Neural progenitor cell (in vitro differentiated cells): ENCODE results near the gene ATP6V0A4. TPM values are rescaled to one million over a fixed set of nuclear protein-coding genes. Genes with fewer than 3 reads are reported as not detected.

Source experiments
- DNase-seq: peaks from one replicate; pipeline ENCODE4 v3.0.0-alpha.2; 2016; ENCODE audit warnings: low spot score
- H2AFZ ChIP-seq: fragments of 200-600 bp; sonication (generic); replicated peaks from 2 replicates; pipeline ENCODE4 v1.6.1; 2016; ENCODE audit warnings: antibody characterized with exemption
- H3F3A ChIP-seq: fragments of 200-600 bp; sonication (generic); 2 replicates; pipeline ENCODE4 v1.6.1; 2016; ENCODE audit warnings: antibody characterized with exemption, low read depth
- H3K27ac ChIP-seq: fragments of 200-600 bp; sonication (generic); 2 replicates; pipeline ENCODE4 v1.5.1; 2016; ENCODE audit warnings: mild to moderate bottlenecking
- H3K27me3 ChIP-seq: fragments of 200-600 bp; sonication (generic); 2 replicates; pipeline ENCODE4 v1.6.1; 2016; ENCODE audit warnings: mild to moderate bottlenecking, moderate library complexity
- H3K36me3 ChIP-seq: fragments of 200-600 bp; sonication (generic); 2 replicates; pipeline ENCODE4 v1.5.1; 2016
- H3K4me1 ChIP-seq: fragments of 200-600 bp; sonication (generic); 2 replicates; pipeline ENCODE4 v1.6.1; 2016; ENCODE audit warnings: mixed run types
- H3K4me2 ChIP-seq: fragments of 200-600 bp; sonication (generic); 2 replicates; pipeline ENCODE4 v1.6.1; 2016
- H3K4me3 ChIP-seq: fragments of 200-600 bp; sonication (generic); 2 replicates; pipeline ENCODE4 v1.5.1; 2016
- H3K79me2 ChIP-seq: fragments of 200-600 bp; sonication (generic); 2 replicates; pipeline ENCODE4 v1.6.1; 2016; ENCODE audit warnings: low read depth
- H3K9ac ChIP-seq: fragments of 200-600 bp; sonication (generic); 2 replicates; pipeline ENCODE4 v1.6.1; 2016
- H3K9me3 ChIP-seq: fragments of 200-600 bp; sonication (generic); 2 replicates; pipeline ENCODE4 v1.5.1; 2016; ENCODE audit warnings: low read depth
- H4K20me1 ChIP-seq: fragments of 200-600 bp; sonication (generic); 2 replicates; pipeline ENCODE4 v1.6.1; 2016; ENCODE audit warnings: low read depth
- H3K27ac Mint-ChIP-seq: 3 replicates; pipeline ENCODE4 v1.8.0; 2021; ENCODE audit warnings: mixed read lengths
- H3K27me3 Mint-ChIP-seq: 2 replicates; pipeline ENCODE4 v1.8.0; 2022; ENCODE audit warnings: low read depth, mild to moderate bottlenecking, inconsistent platforms, moderate library complexity, mixed read lengths; ENCODE audit not compliant: insufficient read depth
- H3K36me3 Mint-ChIP-seq: 3 replicates; pipeline ENCODE4 v1.8.0; 2021; ENCODE audit warnings: mixed read lengths
- H3K4me1 Mint-ChIP-seq: 3 replicates; pipeline ENCODE4 v1.8.0; 2021; ENCODE audit warnings: mixed read lengths
- H3K4me3 Mint-ChIP-seq: 3 replicates; pipeline ENCODE4 v1.8.0; 2021; ENCODE audit warnings: mild to moderate bottlenecking, moderate library complexity, mixed read lengths
- H3K9me3 Mint-ChIP-seq: 3 replicates; pipeline ENCODE4 v1.8.0; 2020; ENCODE audit warnings: mixed read lengths
- EZH2 ChIP-seq: fragments of 200-600 bp; sonication (generic); IDR thresholded peaks from 2 replicates; pipeline ENCODE4 v1.6.1; 2017; ENCODE audit warnings: antibody characterized with exemption, mild to moderate bottlenecking, moderate library complexity
- EZH2phosphoT487 ChIP-seq: fragments of 200-600 bp; sonication (generic); IDR thresholded peaks from 2 replicates; pipeline ENCODE4 v1.6.1; 2017; ENCODE audit warnings: antibody characterized with exemption
- total RNA-seq: library from RNA; depleted of rRNA; stranded (reverse); fragments of >200 nt; gene quantifications from 2 replicates; pipeline ENCODE4 v1.2.3, GENCODE V29; 2015; ENCODE audit warnings: low replicate concordance
- TF ChIP-seq, protein P1 (sequence below): fragments of 200-600 bp; sonication (generic); IDR thresholded peaks from 2 replicates; pipeline ENCODE4 v1.5.1; 2017; ENCODE audit warnings: antibody characterized with exemption, mild to moderate bottlenecking

ATP6V0A4 gene
- total RNA-seq, 1 donor from 2014 or later, result 0.36 TPM

- Mint-ChIP-seq H3K4me1 (peaks cover 16% of the 10 kb centered on the region), H3K36me3 (no peaks in the 10 kb centered on the region), H3K4me3 (no peak overlapping the region), H3K27ac (no peak overlapping the region), H3K9me3 (peaks cover 3% of the 10 kb centered on the region), H3K27me3 (peaks cover 17% of the 10 kb centered on the region)
- TF ChIP-seq, protein P1, sequence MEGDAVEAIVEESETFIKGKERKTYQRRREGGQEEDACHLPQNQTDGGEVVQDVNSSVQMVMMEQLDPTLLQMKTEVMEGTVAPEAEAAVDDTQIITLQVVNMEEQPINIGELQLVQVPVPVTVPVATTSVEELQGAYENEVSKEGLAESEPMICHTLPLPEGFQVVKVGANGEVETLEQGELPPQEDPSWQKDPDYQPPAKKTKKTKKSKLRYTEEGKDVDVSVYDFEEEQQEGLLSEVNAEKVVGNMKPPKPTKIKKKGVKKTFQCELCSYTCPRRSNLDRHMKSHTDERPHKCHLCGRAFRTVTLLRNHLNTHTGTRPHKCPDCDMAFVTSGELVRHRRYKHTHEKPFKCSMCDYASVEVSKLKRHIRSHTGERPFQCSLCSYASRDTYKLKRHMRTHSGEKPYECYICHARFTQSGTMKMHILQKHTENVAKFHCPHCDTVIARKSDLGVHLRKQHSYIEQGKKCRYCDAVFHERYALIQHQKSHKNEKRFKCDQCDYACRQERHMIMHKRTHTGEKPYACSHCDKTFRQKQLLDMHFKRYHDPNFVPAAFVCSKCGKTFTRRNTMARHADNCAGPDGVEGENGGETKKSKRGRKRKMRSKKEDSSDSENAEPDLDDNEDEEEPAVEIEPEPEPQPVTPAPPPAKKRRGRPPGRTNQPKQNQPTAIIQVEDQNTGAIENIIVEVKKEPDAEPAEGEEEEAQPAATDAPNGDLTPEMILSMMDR, result no peak
- TF ChIP-seq EZH2phosphoT487 (no peak), EZH2 (no peak)
- Histone ChIP-seq H3K27me3 (no peaks in the 10 kb centered on the region), H3K4me2 (no peak overlapping the region), H3K36me3 (no peaks in the 10 kb centered on the region), H4K20me1 (no peaks in the 10 kb centered on the region), H3K9me3 (no peaks in the 10 kb centered on the region), H2AFZ (no peak overlapping the region), H3K9ac (no peak overlapping the region), H3K79me2 (no peaks in the 10 kb centered on the region), H3K4me1 (no peaks in the 10 kb centered on the region), H3K4me3 (no peak overlapping the region), H3K27ac (no peak overlapping the region), H3F3A (no peaks in the 10 kb centered on the region)
- DNase-seq, result no peak
Measured at GRCh38 chr7:138746073-138746472, 51.9 kb downstream of the ATP6V0A4 start.

- no peaks in the 10 kb centered on the region for H4K20me1 ChIP-seq
- no peak for DNase-seq
- Mint-ChIP-seq H3K36me3 (no peaks in the 10 kb centered on the region), H3K4me1 (peaks cover 8% of the 10 kb centered on the region), H3K27me3 (peaks cover 13% of the 10 kb centered on the region), H3K4me3 (no peak overlapping the region), H3K9me3 (peaks cover 3% of the 10 kb centered on the region), H3K27ac (no peak overlapping the region)
- H3K27ac ChIP-seq, result no peak overlapping the region
- no peaks in the 10 kb centered on the region for H3K79me2 ChIP-seq
- no peaks in the 10 kb centered on the region for H3F3A ChIP-seq
- TF ChIP-seq, protein P1, result no peak
- TF ChIP-seq EZH2phosphoT487, result no peak
- TF ChIP-seq EZH2, result no peak
- H3K4me2 ChIP-seq, result no peak overlapping the region
- H3K4me3 ChIP-seq, result no peak overlapping the region
- no peaks in the 10 kb centered on the region for H3K36me3 ChIP-seq
- H3K4me1 ChIP-seq, result no peaks in the 10 kb centered on the region
- H3K27me3 ChIP-seq, result no peaks in the 10 kb centered on the region
- H2AFZ ChIP-seq, result no peak overlapping the region
- no peak overlapping the region for H3K9ac ChIP-seq
- no peaks in the 10 kb centered on the region for H3K9me3 ChIP-seq
Measured at GRCh38 chr7:138745189-138745588, 52.8 kb downstream of the ATP6V0A4 start.

- H2AFZ ChIP-seq, result no peak overlapping the region
Measured at GRCh38 chr7:138741453-138741735, 56.6 kb downstream of the ATP6V0A4 start.

More at GRCh38 chr7:138741453-138741735, 56.6 kb downstream of the ATP6V0A4 start:
- no peak overlapping the region for H3K4me2 ChIP-seq
- H3K27ac ChIP-seq, result no peak overlapping the region
- H3K27me3 ChIP-seq, result no peaks in the 10 kb centered on the region
- TF ChIP-seq EZH2phosphoT487 (no peak), EZH2 (no peak)
- TF ChIP-seq, protein P1, result no peak
- H3K36me3 Mint-ChIP-seq, result peaks cover 1% of the 10 kb centered on the region
- H3K4me3 Mint-ChIP-seq, result no peak overlapping the region
- no peaks in the 10 kb centered on the region for H4K20me1 ChIP-seq
- DNase-seq, result no peak
- H3K27me3 Mint-ChIP-seq, result peaks cover 7% of the 10 kb centered on the region
- no peaks in the 10 kb centered on the region for H3K79me2 ChIP-seq
- H3K9me3 ChIP-seq, result no peaks in the 10 kb centered on the region
- no peak overlapping the region for H3K27ac Mint-ChIP-seq
- peaks cover 11% of the 10 kb centered on the region for H3K4me1 Mint-ChIP-seq
- no peaks in the 10 kb centered on the region for H3K4me1 ChIP-seq
- no peak overlapping the region for H3K4me3 ChIP-seq
- no peaks in the 10 kb centered on the region for H3F3A ChIP-seq
- no peaks in the 10 kb centered on the region for H3K36me3 ChIP-seq
- no peak overlapping the region for H3K9ac ChIP-seq
- peaks cover 6% of the 10 kb centered on the region for H3K9me3 Mint-ChIP-seq
